SH-SY5Y (cell line): ENCODE data around the gene GPSM1.

Source experiments
- GATA2 ChIP-seq: IDR thresholded peaks from 2 replicates; pipeline ENCODE4 v1.6.1; 2011; ENCODE audit warnings: mild to moderate bottlenecking, low read depth, low read length
- GATA3 ChIP-seq: IDR thresholded peaks from 2 replicates; pipeline ENCODE4 v1.6.1; 2011; ENCODE audit warnings: low read depth, mild to moderate bottlenecking, low read length, moderate library complexity

The GPSM1 gene

DNA sequence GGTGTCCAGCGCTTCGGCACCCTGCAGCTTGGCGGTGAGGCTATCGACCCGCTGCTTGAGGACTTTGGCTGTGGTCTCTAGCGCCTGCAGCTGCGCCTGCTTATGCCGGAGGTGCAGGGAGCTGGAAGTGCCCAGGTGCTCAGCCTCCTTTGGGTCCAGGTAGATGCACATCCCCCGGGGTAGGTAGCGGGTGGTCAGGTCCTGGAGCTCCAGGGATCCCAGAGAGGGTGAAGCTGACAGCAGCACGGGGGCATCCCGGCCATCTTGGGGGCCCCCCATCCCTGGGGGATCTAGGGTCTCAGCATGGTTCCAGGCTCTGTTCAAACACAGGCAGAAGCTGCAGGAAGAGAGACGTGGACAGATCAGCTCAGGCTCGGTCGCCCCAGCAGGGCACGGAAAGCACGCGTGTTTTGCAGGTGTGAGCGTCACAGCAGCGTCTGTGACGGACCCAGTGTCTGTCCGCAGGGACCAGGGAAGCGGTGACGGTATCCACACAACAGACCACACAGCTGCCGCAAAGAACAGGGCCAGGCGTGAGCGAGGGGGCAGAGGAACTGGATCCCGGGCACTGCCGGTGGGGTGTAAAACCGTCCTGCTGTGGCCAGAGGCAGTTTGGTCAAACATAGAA is 40.9 kb upstream of the GPSM1 start:
- no peak for TF ChIP-seq GATA3
- no peak for TF ChIP-seq GATA2

DNA sequence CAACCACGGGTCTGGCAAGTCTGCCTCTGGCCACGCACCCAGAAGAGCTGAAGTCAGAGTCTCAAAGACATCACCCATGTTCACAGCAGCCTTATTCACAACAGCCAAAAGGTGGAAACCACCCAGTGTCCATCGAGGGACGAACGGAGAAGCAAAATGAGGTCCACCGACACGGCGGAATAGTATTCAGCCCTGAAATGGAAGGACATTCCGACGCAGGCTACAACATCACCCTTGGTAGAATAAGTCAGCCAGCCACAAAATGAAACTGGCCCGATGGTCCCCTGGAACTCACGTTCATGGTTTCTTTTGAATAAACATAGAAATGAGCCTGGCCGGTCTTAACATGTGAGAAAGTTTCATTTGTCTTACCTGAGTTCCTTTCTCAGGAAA is 40.4 kb upstream of the GPSM1 start:
- no peak for TF ChIP-seq GATA2
- TF ChIP-seq GATA3: no peak

DNA sequence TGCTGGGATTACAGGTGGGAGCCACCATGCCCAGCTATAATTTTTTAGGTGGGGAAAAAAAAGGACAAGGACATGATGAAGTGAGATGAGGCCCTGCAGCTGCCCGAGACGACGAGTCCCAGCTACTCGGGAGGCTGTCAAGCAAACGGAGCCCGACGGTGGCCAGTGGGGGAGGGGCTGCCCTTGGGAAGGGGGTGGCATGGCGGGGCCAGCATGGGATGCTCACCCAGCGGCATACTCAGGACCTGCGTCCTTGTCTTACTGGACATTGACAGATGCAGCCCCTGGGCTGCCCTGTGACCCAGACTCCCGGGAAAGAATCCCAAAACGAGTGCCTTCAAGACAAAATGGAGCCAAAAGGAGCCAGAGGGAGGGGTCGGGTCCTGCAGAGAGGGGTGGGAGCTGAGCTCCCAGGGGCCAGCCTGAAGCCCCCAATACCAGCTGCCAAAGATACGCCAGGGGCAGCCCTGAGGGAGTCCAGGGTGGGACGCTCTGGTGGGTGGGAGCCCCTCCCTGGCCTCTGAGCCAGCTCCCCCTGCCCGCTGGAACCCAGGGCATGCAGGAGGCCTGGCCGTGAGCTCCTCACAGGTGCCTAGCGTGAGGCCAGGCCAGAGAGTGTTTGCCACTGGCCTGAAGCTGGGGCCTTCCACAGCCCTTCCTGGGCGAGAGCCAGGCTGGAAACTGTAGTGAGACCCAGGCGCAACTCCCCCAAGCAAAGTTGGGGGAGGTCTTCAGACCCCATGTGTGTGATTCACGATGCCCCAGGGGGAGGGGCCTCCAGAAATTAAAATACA is 39.2 kb upstream of the GPSM1 start:
- TF ChIP-seq GATA3 (no peak), GATA2 (no peak)

DNA sequence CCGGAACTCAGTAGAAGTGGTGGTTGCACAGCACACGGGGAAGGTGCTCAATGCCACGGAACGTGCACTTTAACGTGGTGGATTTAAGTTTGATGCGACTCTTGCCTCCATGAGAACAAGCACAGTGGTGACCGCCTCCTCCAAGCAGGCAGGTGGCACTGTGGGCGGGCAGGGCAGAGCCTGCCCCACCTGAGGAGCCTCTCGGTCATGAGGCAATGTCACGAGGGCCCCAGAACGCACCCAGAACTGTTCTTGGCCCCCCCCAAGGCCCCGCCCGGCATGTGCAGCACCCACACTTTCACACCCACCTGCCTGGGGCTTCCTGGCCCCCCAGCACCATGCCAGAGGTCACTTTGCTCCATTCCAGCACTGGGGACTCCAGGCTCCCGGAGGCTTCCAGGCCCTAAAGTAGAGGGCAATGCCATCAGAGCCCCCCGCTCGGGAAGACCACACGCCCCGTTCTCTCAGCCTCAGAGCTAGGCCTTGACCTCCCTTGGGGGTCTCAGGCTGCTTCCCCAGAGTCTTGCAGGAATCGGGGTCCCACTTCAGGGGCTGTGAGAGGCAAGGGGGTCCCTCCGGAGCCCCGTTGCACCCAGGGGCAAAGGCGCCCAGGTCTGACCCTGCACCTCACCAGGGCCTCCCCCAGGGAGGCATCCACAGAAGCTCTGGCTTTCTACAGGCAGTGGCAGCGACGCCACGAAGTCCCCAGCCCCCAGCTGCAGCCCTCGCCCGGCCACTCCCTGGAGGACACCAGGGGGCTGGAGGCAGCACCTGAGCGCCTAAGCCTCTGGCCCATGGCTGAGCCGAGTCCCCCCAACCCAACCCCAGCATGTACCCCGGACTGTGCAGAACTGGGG is 37.5 kb upstream of the GPSM1 start:
- TF ChIP-seq GATA2 (no peak), GATA3 (no peak)

DNA sequence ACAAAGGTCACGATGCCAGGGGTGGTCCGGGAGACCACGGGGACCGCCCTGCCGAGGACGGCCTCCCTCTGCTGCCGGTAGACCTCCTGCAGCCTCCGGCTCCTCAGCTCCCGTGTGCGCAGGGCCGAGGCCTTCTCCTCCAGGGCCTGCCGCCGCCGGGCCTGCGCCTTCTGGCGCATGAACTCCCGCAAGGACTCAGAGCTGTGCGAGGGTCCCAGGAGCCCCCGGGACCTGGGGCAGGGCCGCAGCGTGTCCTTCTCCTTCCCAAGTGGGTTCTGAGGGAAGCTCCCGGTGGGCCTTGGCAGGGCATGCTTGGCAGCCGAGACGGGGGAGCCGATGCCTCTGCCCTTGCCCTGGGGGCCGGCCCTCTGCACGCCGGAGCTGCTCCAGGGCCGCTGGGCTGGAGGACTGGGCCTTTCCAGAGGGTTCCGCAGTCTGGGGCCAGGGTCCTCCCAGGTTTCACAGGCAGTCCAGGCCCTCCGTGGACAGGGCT is 36.8 kb upstream of the GPSM1 start:
- no peak for TF ChIP-seq GATA2

DNA sequence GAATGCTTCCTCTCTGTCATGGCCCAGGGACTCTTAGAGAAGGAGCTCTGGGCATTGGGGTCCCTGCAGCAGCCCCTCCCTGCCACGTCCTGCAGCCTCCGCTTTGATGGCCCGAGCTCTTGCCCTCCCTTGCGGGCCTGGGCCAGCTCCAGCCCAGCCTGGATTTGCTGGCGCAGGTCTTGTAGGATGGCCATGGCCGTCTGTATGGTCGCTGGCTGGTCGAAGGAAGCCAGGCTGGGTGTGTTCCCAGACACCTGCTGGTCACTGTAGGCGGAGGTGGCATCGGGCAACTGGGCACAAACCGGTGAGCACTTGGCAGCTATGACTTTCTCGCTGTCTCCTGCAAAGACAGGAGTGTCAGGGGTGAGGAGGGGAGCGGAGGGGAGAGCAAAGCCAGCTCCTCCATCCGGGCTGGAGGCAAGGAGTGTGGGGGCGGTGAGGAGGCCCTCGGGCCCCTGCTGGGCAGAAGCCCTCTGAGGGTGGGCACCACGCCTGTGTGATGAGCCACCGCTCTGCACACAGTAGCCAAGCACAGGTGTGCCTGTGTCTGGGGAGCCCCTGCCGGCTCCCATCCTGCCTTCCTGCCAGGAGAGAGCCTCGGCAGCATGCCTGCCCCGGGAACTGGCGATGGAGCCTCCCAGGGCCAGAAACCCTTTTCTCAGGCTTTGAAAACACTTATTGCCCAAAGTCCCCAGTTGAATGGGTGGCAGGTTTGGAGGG is 35.9 kb upstream of the GPSM1 start:
- TF ChIP-seq GATA3 (no peak), GATA2 (no peak)

DNA sequence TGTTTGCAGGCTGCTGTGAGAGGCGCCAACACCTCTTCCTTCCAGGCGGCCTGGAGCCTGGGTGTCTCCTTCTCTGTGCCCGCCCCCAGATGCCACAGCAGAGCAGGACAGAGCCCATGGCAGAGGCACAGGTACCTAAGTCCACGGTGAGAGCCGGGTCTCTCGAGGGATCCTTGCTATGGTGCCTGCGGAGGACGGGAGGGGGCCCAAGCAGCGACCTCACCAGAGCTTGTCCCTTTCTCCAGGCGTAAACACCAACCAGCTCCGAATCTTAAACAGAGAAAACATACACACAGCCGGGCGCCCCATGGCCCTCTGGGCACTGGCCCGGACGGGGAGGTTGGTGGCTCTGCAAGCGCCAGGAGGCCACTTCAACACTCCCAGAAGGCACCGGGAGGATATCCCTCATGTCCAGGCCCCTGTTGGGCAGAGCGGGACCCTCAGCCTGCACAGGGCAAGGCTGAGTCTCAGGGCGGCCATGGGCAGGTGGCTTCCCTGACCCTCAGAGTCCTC is 35.3 kb upstream of the GPSM1 start:
- TF ChIP-seq GATA2 (no peak), GATA3 (no peak)

DNA sequence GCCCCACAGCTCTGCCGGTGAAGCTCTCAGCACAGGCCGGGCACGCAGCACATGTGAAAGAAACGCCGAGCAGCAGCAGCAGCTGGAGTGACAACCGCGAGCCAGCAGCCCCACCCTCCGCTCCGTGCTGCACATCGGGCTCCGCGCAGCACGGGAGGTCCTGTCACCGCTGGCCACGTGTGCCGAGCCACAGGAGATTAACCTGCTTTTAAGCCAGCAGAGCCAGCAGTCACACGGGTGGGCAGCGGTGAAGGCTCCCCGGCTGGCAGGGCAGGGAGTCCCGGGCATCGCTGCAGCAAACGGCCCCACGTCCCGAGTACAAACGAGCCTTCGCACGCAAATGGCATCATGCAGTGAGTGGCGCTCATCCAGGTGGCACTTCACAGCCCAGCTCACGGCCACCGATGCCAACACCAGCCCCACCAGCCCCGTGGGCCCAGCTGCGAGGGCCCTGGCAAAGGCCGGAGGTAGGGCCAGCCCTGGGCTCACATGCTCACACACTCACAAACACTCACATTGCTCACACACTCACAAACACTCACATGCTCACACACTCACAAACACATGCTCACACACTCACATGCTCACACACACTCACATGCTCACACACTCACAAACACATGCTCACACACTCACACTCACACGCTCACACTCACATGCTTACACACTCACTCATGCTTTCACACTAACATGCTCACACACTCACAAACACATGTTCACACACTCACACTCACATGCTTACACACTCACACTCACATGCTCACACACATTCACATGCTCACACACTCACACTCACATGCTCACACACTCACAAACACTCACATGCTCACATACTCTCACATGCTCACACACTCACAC is 34.5 kb upstream of the GPSM1 start:
- TF ChIP-seq GATA3 (no peak), GATA2 (no peak)

DNA sequence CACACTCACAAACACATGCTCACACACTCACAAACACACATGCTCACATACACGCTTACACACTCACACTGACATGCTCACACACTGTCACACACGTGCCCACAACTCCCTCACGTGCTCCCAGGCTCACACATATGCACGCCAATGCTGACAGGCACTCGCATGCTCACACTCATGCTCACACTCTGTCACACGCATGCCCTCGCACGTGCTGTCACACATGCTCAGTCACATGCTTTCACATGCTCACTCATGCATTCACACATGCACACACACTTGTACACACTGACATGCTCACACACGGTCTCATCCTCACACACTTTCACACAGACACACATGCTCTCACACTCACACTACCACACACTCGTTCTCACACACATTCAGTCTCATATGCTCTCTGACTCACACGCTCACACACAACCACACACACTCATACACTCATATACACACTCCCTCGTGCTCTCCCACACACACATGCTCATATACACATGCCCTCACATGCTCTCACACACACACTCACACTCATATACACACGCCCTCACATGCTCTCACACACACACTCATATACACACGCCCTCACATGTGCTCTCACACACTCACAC is 33.8 kb upstream of the GPSM1 start:
- no peak for TF ChIP-seq GATA3
- TF ChIP-seq GATA2: no peak

DNA sequence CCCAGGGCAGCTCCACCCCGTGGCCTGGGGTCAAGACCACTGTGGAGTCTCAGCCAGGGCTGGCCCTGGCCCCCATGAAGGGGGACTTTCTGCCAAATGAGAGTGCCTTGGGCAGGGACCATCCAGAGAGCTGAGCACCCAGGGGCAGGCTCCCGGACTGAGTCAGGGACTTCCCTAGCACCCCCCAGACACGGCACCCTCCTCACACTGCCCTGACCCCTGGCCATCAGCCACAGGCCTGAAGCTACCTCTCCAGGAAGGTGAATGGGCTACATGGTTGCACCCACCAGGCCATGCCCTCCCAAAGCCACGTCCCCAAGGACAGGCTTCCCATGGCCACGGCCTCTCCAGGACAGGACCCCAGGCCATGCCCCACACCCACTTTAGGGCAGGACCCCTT is 32.9 kb upstream of the GPSM1 start:
- TF ChIP-seq GATA2: no peak
- TF ChIP-seq GATA3: no peak

DNA sequence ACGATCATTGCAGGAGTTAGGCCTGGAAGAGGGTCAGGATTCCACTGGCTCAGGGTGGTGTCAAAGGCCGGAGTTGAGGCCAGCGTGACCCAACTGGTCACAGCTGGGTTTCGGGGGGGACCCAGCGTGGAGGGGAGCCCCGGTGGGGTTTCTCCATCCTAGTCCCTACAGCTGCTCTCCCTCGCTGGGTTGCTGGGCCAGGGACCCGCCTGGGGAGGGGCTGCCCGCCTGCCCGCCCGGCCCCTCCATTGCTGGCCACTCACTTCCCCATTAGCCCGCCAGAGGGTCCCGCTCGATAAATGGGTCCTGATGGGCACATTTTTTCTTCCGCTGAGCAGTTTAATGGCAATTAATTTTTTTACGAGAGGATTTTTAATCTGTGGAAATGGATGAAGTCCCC is 32.3 kb upstream of the GPSM1 start:
- TF ChIP-seq GATA3 (no peak), GATA2 (no peak)
